Measurements from ENCODE around the gene MIPOL1.
"Not testable (repeated sequence)": the region's sequence is repeated elsewhere in the genome, so short reads cannot be mapped to it uniquely, and the experiment has no call there.

Gene MIPOL1

DNA sequence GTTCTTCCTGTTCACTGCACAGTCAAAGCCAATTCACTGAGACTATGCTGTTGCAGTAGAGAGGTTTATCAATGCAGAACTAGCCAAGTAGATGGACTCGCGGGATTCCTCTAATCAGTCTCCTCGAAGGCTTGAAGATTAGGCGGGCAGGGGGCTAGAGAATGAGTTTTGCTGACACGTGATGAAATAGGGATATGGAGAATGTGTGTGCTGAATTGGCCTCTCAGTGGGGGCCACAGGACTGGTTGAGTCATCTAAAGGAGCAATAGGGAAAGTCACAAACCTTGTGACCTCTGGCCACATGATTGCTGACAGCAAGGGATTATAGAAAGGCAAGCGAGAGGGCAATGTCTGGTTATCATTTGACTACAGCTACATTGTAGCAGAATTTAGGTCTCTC lies 12.7 kb downstream of the MIPOL1 start:
- no peak for DNase-seq (ENCODE audit: low read depth)
- H3K4me3 ChIP-seq (ENCODE audit: low read depth, low read length), result no peak overlapping the region
- TF ChIP-seq, protein P1, sequence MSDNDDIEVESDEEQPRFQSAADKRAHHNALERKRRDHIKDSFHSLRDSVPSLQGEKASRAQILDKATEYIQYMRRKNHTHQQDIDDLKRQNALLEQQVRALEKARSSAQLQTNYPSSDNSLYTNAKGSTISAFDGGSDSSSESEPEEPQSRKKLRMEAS (IDR thresholded peaks at IDR 0.05; ENCODE audit: low read depth, low read length), result no peak
- TF ChIP-seq POLR2A (IDR thresholded peaks at IDR 0.05; ENCODE audit: extremely low read depth, insufficient read length), result no peak
- TF ChIP-seq, protein P2, sequence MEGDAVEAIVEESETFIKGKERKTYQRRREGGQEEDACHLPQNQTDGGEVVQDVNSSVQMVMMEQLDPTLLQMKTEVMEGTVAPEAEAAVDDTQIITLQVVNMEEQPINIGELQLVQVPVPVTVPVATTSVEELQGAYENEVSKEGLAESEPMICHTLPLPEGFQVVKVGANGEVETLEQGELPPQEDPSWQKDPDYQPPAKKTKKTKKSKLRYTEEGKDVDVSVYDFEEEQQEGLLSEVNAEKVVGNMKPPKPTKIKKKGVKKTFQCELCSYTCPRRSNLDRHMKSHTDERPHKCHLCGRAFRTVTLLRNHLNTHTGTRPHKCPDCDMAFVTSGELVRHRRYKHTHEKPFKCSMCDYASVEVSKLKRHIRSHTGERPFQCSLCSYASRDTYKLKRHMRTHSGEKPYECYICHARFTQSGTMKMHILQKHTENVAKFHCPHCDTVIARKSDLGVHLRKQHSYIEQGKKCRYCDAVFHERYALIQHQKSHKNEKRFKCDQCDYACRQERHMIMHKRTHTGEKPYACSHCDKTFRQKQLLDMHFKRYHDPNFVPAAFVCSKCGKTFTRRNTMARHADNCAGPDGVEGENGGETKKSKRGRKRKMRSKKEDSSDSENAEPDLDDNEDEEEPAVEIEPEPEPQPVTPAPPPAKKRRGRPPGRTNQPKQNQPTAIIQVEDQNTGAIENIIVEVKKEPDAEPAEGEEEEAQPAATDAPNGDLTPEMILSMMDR (IDR thresholded peaks at IDR 0.05; ENCODE audit: low read depth, low read length), result no peak
- TF ChIP-seq MYC (IDR thresholded peaks at IDR 0.05; ENCODE audit: low read depth, low read length), result no peak

DNA sequence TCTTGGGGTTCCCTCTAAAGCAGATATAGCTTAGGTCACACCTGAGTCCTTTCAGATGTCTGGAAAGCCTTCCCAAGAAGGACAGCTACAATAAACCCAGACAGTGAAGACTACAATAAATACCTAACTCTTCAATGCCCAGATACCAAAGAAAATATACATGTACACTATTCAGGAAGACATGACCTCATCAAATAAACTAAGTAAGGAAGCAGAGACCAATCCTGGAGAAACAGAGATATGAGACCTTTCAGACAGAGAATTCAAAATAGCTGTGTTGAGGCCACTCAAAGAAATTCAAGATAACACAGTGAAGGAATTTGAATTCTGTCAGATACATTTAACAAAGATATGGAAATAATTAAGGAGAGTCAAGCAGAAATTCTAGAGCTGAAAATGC lies 15.3 kb downstream of the MIPOL1 start:
- no peak for DNase-seq (ENCODE audit: low read depth)
- TF ChIP-seq POLR2A (IDR thresholded peaks at IDR 0.05; ENCODE audit: extremely low read depth, insufficient read length) (no peak), MYC (IDR thresholded peaks at IDR 0.05; ENCODE audit: low read depth, low read length) (no peak)
- TF ChIP-seq, protein P2 (IDR thresholded peaks at IDR 0.05; ENCODE audit: low read depth, low read length), result no peak
- TF ChIP-seq, protein P1 (IDR thresholded peaks at IDR 0.05; ENCODE audit: low read depth, low read length), result no peak
- H3K4me3 ChIP-seq (ENCODE audit: low read depth, low read length), result no peak overlapping the region

DNA sequence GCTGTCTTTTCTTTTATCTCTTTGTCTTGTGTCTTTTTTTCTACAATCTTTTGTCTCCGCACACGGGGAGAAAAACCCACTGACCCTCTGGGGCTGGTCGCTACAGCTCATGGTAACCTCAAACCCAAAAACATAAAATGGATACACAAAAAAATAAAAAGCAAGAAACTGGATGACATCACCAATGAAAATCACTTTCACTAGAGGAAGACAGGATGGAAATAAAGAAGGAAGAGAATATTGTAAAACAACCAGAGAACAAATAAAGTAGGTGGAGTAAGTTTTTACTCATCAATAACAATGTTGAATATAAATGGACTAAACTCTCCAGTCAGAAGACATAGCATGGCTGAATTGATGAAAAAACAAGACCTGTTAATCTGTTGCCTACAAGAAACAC lies 17.6 kb downstream of the MIPOL1 start:
- TF ChIP-seq, protein P1 (IDR thresholded peaks at IDR 0.05; ENCODE audit: low read depth, low read length), result no peak
- TF ChIP-seq MYC (IDR thresholded peaks at IDR 0.05; ENCODE audit: low read depth, low read length) (no peak), POLR2A (IDR thresholded peaks at IDR 0.05; ENCODE audit: extremely low read depth, insufficient read length) (no peak)
- TF ChIP-seq, protein P2 (IDR thresholded peaks at IDR 0.05; ENCODE audit: low read depth, low read length), result no peak
- DNase-seq (ENCODE audit: low read depth), result no peak
- no peak overlapping the region for H3K4me3 ChIP-seq (ENCODE audit: low read depth, low read length)

DNA sequence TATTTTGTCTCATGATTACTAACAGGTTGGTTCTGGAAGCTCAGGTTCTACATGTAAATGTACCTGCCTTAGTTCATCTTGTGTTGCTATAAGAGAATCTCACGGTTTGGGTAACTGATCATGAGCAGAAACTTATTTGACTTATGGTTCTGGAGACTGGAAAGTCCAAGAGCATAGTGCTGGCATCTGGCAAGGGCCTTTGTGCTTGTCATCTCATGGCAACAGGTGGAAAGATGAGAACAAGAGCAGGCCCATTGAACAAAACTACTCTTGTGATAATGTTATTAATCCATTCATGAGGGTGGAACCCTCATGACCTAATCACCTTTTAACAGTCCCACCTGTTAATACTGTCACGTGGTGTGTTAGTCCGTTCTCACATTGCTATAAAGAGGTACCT lies 23.3 kb downstream of the MIPOL1 start:
- no peak overlapping the region for H3K4me3 ChIP-seq (ENCODE audit: low read depth, low read length)
- TF ChIP-seq, protein P2 (IDR thresholded peaks at IDR 0.05; ENCODE audit: low read depth, low read length), result no peak
- DNase-seq (ENCODE audit: low read depth), result no peak

DNA sequence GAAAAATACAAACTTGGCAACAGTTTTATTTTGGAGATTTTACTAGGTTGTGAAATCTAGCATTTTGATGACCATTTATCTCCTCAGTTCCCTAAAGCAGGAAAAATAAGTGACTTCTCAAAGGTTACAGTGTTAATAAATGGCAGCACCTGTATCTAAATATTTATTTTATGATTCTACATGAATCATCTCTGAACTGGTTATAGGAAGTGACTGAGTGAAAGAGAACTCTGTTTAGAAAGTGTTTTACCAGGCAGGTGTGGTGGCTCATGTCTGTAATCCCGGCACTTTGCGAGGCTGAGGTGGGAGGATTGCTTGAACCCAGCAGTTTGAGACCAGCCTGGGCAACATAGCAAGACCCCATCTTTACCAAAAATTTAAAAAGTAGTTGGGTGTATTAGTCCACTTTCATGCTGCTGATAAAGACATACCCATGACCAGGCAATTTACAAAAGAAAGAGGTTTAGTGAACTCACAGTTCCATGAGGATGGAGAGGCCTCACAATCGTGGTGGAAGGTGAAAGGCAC lies 26.3 kb downstream of the MIPOL1 start:
- DNase-seq (ENCODE audit: low read depth), result no peak
- H3K4me3 ChIP-seq (ENCODE audit: low read depth, low read length), result no peak overlapping the region
- TF ChIP-seq, protein P2 (IDR thresholded peaks at IDR 0.05; ENCODE audit: low read depth, low read length), result no peak
- TF ChIP-seq, protein P1 (IDR thresholded peaks at IDR 0.05; ENCODE audit: low read depth, low read length), result no peak

DNA sequence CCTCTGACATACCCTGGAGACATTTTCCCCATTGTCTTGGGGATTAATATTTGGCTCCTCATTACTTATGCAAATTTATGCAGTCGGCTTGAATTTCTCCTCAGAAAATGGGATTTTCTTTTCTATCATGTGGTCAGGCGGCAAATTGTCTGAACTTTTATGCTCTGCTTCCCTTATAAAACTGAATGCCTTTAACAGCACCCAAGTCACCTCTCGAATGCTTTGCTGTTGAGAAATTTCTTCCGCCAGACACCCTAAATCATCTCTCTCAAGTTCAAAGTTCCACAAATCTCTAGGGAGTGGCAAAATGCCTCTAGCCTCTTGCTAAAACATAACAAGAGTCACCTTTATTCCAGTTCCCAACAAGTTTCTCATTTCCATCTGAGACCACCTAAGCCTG lies 27.9 kb downstream of the MIPOL1 start:
- DNase-seq (ENCODE audit: low read depth); H3K4me3 ChIP-seq (ENCODE audit: low read depth, low read length): not testable (repeated sequence)
